Stimulated activated CD4-positive, alpha-beta T cell treated with anti-CD3 and anti-CD28 coated beads, Interleukin-15, amount 100 ng/mL, for 48 hours (primary cell): ENCODE data around the gene SH3GL2.

Source experiments
- DNase-seq, 2 donors: peaks; one replicate each; pipeline ENCODE4 v3.0.0-alpha.2; 2020; ENCODE audit warnings: low read depth in 2 of 2

Gene SH3GL2

DNA sequence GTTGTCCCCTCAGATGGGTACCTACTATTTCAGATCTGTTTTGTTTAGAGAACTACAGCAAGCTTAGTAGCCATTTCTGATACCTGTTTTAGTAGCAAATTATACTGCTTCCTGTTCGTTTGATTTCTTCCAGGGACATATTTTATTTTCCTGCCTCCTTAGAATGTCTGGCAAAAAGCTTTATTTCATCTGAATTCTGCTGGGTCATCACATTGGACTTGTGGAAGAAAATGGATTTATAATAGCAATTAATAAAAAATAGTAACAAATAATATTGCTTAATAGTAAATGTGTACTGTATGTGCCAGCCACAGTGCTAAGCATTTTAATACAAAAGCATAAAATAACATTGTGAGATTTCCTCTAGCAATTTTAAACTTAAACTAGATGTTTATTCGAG, 79.4 kb downstream of the SH3GL2 start:
- DNase-seq, result no peak

DNA sequence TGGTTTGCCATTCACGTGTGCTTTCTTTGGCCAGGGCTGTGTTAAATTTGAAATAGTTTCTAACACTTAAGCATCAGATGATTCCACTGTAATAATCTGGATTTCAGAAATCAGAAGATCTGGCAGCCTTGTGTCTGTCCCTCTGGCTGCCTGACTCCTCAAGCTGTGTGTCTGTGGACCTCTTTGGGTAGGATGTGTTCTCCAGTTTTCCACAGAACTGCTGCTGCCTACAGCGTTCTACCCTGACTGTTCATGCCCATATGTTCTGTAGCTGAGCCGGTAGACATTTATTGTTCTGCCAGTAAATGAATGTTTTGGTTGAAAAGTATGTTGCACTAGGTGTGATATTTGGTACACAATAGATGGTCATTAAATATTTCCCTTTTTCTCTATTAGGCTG, 81.3 kb downstream of the SH3GL2 start:
- no peak for DNase-seq

DNA sequence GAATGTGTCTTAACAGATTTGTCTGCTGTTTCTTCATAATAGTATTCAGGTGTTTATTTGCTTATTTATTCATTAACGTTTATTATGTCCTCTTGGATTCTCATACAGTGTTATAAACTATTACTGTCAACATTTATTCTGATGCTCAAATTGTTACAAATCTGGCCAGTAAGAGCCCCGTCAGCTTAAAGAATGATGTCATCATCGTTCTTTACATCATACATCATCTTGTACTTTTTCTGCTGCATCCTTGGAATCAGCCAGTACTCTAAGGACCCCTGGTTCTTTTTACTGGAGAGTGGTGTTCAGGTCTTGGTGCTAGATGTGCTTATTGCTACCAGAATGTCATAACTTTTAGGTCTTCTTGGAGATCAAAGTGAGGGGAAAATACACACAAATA, 86.6 kb downstream of the SH3GL2 start:
- no peak for DNase-seq

DNA sequence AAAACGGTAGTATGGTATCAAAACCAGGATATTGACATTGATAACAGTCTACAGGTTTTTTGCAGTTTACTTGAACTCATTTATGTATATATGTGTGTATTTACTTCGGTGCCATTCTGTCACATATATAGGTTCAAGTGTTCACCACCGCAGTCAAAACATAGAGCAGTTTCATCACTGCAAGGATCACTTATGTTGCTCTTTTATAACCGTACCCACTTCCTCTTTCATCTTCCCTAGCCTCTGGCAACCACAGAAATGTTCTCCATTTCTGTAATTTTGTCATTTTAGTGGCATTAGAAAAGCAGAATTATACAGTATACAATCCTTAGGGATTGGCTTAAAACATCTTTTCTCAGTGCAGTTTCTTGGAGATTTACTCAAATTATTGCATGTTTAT, 90.3 kb downstream of the SH3GL2 start:
- no peak for DNase-seq

DNA sequence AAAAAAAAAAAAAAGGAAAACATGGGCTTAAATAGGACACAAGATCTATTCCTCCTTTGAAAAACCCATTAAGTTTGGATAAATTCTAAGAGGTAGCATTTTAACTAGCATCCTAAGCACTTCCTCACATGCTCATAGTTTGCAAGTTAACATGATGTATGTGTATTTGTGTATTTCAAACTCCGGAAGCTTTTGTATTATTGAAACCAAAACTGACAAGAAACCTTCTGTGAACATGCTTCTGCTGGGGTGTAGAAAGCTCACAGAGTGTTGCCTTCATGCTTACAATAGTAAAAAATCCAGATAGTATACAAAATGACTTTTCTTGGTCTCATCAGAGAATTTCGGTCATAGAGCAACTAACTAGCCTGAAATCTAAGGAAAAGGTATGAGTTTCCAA, 103.8 kb downstream of the SH3GL2 start:
- no peak for DNase-seq

DNA sequence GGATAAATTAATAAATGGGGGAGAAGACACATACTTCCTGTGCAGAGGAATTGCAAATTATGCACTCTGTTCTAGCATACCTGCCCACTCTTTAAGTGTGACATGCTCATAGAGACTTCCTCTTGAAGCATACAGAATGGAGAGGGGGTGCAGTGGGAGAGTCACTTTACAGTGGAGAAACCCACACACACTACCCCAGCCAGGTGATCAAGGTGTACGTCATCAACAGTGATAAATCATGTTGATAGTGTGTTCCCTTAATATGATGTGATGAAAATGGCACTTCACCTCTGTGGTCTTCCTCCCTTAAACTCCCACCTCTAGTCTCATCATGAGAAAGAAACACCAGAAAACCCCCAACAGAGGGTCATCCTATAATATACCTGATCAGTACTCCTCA, 110.0 kb downstream of the SH3GL2 start:
- no peak for DNase-seq

DNA sequence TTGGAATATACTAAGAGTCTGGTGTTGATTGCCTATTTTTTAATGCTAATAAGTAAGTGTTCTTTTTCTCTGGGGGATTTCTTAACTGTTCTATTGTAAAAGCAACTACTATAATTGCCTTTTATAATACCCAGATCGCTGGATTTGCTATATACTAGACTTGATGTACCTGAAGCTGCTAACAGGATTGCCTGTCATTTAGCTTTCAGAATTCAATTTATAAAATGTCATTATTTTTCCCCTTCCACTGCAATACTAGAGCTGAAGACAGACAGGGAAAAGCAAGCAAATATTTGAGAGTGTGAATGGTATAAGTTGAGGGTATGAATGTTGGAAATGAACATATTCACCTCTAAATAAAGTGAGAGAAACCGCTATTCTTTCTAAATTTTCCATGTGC, 115.5 kb downstream of the SH3GL2 start:
- DNase-seq, result no peak

DNA sequence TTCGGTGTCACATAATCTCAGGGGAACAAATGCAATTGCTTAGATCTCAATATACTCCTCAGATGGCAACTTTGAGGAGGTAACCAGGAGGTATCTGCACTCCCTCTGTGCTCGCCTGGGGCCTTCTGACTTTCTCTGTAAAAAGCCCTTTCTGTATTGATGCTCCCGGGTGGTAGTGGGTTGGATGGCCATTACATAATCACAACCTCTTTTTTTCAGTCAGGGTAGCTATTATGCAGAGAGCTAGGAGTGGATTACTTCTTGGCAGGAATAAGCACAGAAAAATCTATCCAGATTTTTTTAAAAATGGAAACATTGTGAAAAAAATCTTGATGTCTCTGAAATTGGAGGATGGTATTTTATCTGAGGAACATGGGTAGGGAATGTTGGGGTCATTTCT, 116.6 kb downstream of the SH3GL2 start:
- DNase-seq, result no peak

DNA sequence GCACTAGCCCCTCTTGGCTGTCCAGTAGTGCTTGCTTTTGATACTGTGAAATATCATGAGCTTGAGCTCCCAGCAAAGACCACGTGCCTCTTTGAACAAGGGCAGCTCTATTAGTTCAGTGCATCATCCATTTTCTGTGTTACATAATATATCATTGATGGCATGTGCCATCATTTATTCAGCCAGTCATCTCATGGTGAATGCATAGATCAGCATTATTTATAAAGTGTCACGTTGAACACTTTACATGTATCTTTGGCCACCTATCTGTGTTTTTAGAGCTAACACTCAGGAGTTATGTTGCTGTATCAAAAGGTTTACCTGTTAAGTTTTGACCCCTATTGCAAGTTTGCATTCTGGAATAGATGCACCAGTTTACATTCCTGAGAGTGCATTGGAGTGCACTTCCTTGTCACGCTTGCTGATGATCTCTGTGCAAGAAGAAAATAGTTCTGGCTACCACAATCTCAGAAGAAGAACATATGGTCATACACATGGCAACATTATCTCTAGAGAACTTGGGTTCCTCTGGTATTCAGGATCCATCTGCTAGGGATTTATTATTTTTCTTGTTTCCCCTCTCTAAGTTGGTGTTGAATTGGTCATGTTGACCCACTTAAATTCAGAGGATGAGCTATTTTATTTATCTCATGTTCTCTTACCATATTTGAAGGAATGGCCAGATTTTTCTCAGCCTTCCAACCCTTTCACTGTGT, 120.9 kb downstream of the SH3GL2 start:
- DNase-seq, result no peak

DNA sequence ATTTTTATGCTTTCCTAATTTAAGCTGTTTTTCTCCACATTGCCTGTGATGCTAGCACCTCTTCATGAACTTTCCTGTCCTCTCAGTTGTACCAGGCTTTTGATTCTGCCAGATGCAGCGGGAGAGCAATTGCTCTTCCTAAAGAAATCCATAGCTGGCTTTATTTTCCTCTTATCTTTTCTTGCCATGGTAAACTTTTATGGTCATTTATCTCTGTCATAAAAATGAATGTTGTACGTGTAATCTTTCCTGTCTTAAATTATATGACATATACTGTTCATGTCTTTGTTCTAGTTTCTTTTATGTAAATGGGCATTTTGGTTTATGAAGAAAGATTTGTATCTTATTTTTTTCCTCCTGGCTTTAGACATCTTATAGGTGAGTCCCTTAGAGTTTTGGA, 127.5 kb downstream of the SH3GL2 start:
- no peak for DNase-seq

DNA sequence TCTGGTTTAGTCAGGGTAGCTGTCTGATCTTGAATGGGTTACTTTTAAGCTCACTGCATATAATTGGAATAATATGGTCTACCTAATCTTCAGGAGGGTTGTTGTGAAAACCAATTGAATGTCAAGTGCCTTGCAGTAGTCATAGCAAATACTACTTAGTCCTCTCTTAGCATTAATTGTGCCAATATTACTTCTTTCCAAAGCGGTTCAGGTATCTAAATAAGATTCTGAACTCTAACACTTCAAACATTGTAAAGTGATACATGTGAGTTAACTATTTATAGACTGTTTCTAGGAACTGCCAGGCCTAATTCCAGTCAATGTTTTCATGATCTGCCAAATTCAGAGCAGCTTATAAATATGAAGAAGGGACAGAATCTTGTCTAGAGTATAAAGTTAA, 140.2 kb downstream of the SH3GL2 start:
- no peak for DNase-seq

DNA sequence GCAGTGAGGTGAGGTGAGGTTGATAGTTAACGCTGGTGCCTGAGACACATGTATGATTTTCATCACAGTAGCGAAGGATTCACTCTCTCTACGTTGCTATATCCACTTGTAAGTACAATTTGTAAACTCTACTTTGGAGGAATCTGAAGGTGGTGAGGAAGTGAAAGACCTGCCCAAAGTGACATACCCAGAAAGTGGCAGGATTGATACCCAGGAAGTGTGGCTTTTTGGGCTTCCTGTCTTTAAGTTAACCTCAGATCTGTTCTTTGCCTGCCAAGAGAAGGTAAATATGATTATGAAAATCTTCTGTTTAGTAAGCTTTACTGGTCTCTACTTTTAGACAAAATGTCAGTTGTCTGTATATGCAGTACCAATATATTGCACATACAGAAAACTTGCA, 143.1 kb downstream of the SH3GL2 start:
- no peak for DNase-seq

DNA sequence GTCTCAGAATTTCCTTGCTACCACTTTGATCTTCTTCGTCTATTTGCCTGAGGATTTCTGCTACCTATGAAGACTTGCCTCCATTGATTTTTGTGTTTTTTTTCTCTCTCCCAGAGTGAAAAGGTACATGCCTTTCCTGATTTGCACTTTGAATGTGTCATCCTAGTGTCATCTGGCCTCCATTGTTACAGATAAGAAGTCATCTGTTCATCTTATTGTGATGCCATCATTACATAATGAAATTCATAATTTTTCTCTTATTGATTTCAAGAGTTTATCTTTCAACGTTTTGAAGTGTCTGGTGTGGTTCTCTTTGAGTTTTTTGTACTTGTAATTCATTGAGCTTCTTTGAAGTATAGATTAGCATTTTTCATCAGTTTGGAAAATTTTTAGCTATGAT, 144.8 kb downstream of the SH3GL2 start:
- DNase-seq, result no peak

DNA sequence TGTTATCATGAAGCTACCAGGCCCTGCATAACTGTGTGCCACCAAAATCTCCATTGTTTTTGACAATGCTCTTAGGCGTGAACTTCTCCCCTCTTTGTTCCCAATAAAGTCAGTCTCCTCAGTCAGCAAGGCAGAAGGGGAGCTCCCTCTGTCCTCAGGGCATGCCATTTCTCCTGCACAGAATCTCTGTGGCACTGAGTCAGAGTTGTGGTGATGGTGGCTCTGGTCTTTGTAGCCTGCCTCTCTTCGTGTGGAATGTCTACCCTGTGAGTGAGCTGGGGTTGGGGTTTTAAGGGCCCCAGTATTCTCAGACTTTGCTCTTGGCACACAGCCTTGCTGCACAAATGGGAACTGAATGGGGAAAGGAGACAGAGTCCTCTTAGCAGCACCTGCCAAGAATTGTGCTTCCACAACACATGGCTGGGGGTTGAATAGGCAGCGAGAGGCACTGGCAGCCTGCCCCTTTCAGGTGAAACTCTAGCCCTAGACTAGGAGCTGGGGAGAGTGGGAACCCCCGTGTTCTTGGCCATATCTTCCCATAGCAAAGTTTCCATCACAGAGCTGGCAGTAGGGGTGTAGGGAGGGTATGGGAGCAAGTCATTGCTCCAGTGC, 146.6 kb downstream of the SH3GL2 start:
- no peak for DNase-seq

DNA sequence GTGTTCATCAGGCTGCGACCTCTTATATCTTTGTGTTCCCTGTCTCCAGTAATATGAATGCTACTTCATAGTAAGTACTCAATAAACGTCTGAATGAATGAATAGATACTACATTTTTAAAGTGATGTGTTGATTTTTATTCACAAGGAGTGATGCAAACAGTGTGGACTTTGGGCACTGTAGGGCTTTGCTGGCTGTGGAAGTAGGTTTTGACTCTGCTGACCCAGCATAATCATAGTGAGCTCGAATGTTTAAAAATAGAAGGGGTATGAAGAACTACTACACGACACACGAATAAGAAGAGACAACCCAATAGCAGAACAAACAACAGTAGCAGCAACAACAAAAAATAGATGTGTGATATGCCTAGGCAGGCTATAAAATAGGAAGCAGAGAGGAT, 147.4 kb downstream of the SH3GL2 start:
- DNase-seq, result no peak

DNA sequence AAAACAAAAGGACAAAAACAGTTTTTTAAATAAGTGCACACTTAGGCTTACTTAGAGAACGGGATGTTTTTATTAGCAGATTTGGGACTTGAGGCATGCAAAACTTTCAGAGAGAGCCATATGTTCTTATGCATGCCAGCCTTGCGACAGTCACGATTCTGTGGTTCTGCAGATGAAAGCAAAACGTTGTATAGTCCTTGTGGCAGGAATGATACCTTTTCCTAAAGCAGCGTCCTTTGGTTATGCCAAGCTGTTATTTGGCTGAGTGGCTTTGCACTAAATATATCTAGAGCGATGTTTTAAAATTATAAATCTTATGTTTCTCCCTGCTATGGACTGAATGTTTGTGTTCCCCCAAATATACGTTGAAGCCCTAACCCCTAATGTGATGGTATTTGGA, 152.0 kb downstream of the SH3GL2 start:
- DNase-seq, result no peak

DNA sequence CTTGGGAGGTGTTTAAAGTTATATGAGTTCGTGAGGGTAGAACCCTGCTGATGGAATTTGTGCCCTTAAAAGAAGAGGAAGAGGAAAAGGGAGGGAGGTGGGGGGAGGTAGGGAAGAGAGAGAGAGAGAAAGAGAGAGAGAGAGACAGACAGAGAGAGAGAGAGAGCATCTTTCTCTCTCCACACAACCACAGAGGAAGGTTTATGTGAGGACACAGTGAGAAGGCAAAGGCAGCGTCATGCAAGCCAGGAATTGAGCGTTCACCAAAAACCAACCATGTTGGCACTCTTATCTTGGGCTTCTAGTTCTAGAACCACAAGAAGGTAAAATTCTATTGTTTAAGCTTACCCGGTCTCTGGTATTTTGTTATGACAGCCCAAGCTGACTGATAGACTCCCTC, 152.4 kb downstream of the SH3GL2 start:
- DNase-seq, result no peak

DNA sequence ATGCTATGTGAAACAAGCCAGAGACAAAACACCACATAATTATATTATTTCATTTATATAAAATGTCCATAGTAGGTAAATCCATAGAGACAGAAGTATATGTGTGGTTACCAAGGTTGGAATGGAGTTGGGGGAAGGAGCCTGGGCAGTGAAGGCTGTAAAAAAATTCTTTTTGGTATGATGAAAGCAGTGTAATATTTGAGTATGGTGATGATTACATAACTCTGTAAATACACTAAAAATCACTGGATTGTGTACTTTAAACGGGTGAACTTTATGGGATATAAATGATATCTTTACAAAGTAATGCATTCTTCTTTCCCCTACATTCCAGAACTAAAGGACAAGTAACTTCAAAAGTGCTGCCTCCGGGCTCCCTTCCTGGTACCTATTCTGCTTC, 155.8 kb downstream of the SH3GL2 start:
- no peak for DNase-seq

DNA sequence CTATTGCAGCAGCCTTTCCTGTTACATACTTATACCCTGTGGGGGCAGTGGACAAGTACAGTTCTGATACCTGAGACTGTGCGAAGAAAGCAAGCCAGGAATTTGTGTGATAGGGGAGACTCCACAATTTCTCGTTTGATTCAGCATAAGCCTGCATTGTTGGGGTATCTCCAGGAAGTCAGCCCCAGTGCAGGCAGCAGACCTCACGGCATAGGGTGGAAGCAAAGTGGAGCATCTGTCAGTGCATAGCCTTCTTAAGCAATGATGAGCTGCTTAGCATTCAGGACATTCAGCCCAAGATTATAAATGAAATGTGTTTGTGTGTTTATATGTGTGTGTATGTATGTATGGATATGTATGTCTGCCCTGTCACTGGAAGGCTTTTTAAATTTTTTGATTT, 157.0 kb downstream of the SH3GL2 start:
- DNase-seq, result no peak

DNA sequence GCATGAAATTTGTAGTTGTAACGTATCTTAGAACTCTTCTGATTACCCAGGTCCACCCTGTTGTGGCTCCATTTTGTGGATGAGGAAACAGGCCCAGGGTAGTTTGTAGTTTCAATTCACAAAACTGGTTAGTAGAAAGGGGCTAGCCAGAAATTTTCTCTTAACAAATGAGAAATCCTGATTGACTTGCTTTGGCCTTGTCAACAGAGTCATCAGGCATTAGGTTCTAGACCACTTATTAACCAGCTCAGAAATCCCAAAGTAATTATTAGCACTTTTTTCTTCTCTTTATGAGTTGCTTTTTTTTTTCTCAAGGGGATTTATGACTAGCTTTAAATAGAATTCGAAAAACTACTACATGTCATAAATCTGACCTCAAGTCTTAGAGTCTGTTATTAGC, 160.2 kb downstream of the SH3GL2 start:
- no peak for DNase-seq

DNA sequence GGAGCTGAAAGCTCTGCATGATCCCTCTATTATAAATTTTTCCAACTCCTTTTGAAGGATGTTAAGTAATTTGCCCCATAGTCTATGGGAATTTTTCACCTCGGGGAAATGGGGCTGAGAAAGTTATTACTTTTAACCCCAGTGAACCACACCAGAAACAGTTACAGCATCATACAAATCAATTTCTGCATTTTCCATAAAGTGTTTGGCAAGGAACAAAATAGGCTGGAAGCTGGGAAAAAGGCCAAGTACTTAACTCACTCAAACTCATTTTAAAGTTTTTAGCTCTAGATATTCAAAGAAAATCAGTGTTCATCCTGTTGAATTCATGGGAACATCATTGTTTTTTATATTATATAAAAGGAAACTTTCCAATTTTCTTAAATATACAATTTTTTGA, 160.9 kb downstream of the SH3GL2 start:
- no peak for DNase-seq

DNA sequence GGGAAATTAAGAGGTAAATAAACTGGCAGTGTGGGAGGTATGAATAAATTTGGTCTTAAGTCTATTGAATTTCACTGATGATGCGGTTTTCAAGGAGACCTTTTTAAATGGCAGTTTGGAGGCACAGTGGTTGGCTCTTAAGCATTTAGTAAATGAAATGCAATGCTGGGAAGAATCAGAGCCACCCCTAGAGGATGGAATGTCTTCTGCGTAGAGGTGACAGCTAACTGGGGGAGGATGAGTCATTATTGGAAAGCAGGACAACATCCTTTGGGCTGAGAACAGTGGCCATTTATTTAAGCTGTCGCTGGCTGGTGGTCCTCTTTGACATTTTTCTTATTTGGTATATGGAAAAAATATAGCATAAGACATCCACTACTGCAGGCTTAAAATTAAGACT, 163.2 kb downstream of the SH3GL2 start:
- DNase-seq, result no peak

DNA sequence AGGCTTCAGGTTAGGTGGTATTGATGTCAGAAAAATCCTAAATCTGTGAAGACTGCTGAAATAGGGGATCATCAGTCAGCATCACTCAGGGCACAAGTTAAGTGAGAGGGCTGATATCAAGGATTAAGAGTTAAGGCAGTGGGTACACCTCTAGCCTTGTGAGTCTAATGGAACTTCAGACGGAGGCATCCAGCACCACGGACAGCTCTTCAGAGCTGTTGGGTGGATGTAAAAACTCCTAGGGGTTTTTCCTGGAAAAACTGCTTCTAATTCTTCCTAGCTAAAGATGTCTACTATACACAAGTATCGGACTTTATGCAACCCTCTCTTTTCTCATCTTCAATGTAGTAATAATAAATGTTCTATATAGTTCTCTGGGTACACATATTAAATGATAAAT, 165.9 kb downstream of the SH3GL2 start:
- DNase-seq, result no peak

DNA sequence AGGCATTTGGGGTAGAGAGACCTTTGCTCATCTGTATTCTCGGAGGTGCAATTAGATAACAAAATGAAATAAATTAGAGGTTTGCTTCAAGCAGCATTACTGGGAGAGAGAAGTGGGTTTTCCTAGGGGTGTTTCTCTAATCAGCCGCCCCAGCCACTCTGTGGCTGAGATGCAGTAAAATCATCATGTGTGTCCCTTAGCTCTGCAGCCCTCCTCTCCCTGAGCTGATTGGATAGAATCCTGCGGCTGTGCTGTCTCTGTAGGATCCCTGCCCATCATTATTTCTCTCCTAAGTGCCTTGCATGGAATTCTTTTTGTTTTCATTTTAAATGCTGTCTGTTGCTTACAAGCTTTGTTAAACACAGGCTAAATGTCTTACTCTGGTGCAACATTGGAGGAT, 171.4 kb downstream of the SH3GL2 start:
- no peak for DNase-seq
